HEK293 (cell line): ENCODE data around the gene C13orf46.

Source experiments
- KLF9 ChIP-seq: fragments of 450-650 bp; formaldehyde crosslinking; IDR thresholded peaks from 2 replicates; pipeline ENCODE4 v1.5.1; 2016; ENCODE audit warnings: missing biosample characterization, missing genetic modification characterization, low read depth
- ZNF146 ChIP-seq: fragments of 450-650 bp; formaldehyde crosslinking; IDR thresholded peaks from 2 replicates; pipeline ENCODE4 v1.5.1; 2016; ENCODE audit warnings: missing biosample characterization, missing genetic modification characterization
- ZNF423 ChIP-seq: fragments of 450-650 bp; formaldehyde crosslinking; IDR thresholded peaks from 2 replicates; pipeline ENCODE4 v1.5.1; 2016; ENCODE audit warnings: missing biosample characterization, missing genetic modification characterization
- ZNF530 ChIP-seq: fragments of 450-650 bp; formaldehyde crosslinking; IDR thresholded peaks from 2 replicates; pipeline ENCODE4 v1.5.1; 2016; ENCODE audit warnings: low read depth, missing biosample characterization, missing genetic modification characterization
- ZNF830 ChIP-seq: fragments of 450-650 bp; IDR thresholded peaks from 2 replicates; pipeline ENCODE4 v1.5.0; 2018; ENCODE audit warnings: missing biosample characterization, missing genetic modification characterization, low read depth, mild to moderate bottlenecking, moderate library complexity
- TF ChIP-seq, protein P1 (sequence below): fragments of 450-650 bp; formaldehyde crosslinking; IDR thresholded peaks from 2 replicates; pipeline ENCODE4 v1.5.1; 2016; ENCODE audit warnings: missing biosample characterization, missing genetic modification characterization
- TF ChIP-seq, protein P2 (sequence below): fragments of 450-650 bp; formaldehyde crosslinking; IDR thresholded peaks from 2 replicates; pipeline ENCODE4 v1.5.1; 2017; ENCODE audit warnings: missing biosample characterization, missing genetic modification characterization
- TF ChIP-seq, protein P3 (sequence below): fragments of 450-650 bp; formaldehyde crosslinking; IDR thresholded peaks from 2 replicates; pipeline ENCODE4 v1.5.1; 2017; ENCODE audit warnings: missing biosample characterization, missing genetic modification characterization
- TF ChIP-seq, protein P4 (sequence below): fragments of 450-650 bp; formaldehyde crosslinking; IDR thresholded peaks from 2 replicates; pipeline ENCODE4 v1.5.1; 2016; ENCODE audit warnings: missing biosample characterization, missing genetic modification characterization

DNA sequence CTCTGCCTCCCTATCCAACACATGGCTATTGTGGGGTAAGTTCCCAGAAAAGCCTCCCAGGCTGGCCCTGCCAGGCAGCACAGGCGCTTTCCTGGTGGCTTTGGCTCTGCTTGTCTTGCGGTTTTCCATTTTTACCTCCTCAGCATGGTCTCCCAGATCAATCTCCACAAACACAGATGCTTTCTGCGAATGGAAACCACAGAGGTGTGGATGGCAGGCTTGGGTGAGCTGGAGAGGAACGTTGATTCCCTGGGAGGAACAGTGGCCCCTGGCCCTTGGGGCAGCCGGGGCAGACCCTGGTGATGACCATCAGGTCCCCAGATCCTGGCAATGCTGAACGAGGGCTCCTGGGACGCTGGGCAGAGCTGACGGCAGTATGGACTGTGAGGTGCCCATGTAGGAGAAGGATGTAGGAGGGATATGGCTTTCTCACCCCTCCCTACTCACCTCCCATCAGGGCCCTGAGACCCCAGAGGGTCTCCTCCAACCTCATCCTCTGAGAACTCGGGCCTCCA is 6.6 kb downstream of the C13orf46 start:
- TF ChIP-seq KLF9 (tag by site-specific recombination) (no peak), ZNF146 (tag by site-specific recombination) (no peak), ZNF530 (tag by site-specific recombination) (no peak), ZNF423 (tag by site-specific recombination) (no peak), ZNF830 (tag by site-specific recombination) (no peak)
- TF ChIP-seq, protein P1, sequence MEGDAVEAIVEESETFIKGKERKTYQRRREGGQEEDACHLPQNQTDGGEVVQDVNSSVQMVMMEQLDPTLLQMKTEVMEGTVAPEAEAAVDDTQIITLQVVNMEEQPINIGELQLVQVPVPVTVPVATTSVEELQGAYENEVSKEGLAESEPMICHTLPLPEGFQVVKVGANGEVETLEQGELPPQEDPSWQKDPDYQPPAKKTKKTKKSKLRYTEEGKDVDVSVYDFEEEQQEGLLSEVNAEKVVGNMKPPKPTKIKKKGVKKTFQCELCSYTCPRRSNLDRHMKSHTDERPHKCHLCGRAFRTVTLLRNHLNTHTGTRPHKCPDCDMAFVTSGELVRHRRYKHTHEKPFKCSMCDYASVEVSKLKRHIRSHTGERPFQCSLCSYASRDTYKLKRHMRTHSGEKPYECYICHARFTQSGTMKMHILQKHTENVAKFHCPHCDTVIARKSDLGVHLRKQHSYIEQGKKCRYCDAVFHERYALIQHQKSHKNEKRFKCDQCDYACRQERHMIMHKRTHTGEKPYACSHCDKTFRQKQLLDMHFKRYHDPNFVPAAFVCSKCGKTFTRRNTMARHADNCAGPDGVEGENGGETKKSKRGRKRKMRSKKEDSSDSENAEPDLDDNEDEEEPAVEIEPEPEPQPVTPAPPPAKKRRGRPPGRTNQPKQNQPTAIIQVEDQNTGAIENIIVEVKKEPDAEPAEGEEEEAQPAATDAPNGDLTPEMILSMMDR: no peak
- TF ChIP-seq, protein P2, sequence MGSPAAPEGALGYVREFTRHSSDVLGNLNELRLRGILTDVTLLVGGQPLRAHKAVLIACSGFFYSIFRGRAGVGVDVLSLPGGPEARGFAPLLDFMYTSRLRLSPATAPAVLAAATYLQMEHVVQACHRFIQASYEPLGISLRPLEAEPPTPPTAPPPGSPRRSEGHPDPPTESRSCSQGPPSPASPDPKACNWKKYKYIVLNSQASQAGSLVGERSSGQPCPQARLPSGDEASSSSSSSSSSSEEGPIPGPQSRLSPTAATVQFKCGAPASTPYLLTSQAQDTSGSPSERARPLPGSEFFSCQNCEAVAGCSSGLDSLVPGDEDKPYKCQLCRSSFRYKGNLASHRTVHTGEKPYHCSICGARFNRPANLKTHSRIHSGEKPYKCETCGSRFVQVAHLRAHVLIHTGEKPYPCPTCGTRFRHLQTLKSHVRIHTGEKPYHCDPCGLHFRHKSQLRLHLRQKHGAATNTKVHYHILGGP (tag by site-specific recombination): no peak
- TF ChIP-seq, protein P3, sequence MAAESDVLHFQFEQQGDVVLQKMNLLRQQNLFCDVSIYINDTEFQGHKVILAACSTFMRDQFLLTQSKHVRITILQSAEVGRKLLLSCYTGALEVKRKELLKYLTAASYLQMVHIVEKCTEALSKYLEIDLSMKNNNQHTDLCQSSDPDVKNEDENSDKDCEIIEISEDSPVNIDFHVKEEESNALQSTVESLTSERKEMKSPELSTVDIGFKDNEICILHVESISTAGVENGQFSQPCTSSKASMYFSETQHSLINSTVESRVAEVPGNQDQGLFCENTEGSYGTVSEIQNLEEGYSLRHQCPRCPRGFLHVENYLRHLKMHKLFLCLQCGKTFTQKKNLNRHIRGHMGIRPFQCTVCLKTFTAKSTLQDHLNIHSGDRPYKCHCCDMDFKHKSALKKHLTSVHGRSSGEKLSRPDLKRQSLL (tag by site-specific recombination): no peak
- TF ChIP-seq, protein P4, sequence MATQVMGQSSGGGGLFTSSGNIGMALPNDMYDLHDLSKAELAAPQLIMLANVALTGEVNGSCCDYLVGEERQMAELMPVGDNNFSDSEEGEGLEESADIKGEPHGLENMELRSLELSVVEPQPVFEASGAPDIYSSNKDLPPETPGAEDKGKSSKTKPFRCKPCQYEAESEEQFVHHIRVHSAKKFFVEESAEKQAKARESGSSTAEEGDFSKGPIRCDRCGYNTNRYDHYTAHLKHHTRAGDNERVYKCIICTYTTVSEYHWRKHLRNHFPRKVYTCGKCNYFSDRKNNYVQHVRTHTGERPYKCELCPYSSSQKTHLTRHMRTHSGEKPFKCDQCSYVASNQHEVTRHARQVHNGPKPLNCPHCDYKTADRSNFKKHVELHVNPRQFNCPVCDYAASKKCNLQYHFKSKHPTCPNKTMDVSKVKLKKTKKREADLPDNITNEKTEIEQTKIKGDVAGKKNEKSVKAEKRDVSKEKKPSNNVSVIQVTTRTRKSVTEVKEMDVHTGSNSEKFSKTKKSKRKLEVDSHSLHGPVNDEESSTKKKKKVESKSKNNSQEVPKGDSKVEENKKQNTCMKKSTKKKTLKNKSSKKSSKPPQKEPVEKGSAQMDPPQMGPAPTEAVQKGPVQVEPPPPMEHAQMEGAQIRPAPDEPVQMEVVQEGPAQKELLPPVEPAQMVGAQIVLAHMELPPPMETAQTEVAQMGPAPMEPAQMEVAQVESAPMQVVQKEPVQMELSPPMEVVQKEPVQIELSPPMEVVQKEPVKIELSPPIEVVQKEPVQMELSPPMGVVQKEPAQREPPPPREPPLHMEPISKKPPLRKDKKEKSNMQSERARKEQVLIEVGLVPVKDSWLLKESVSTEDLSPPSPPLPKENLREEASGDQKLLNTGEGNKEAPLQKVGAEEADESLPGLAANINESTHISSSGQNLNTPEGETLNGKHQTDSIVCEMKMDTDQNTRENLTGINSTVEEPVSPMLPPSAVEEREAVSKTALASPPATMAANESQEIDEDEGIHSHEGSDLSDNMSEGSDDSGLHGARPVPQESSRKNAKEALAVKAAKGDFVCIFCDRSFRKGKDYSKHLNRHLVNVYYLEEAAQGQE: no peak
